Mononuclear cell (primary cell): ENCODE measurements around the gene MAP3K8. TPM values are rescaled to one million over a fixed set of nuclear protein-coding genes. Genes with fewer than 3 reads are reported as not detected.
"Not testable (repeated sequence)": the region's sequence is repeated elsewhere in the genome, so short reads cannot be mapped to it uniquely, and the experiment has no call there.

ENCODE experiments used
- H3K27me3 ChIP-seq: 2 replicates; pipeline ENCODE4 v1.6.0; 2011; ENCODE audit warnings: low read length, control low read depth; ENCODE audit not compliant: insufficient read depth
- H3K4me1 ChIP-seq: 2 replicates; pipeline ENCODE4 v1.5.1; 2011; ENCODE audit warnings: mild to moderate bottlenecking, low read length, control low read depth; ENCODE audit not compliant: insufficient read depth
- H3K4me3 ChIP-seq: 2 replicates; pipeline ENCODE4 v1.5.1; 2011; ENCODE audit warnings: mild to moderate bottlenecking, low read length, moderate library complexity
- H3K9me3 ChIP-seq: 2 replicates; pipeline ENCODE4 v1.5.1; 2011; ENCODE audit warnings: low read depth, mild to moderate bottlenecking, control low read depth, low read length
- total RNA-seq: library from RNA; depleted of rRNA; stranded (reverse); fragments of >200 nt; gene quantifications from one replicate; pipeline ENCODE4 v1.2.3, GENCODE V29; 2012

MAP3K8 gene
- total RNA-seq, 1 donor = 88.9 TPM

DNA sequence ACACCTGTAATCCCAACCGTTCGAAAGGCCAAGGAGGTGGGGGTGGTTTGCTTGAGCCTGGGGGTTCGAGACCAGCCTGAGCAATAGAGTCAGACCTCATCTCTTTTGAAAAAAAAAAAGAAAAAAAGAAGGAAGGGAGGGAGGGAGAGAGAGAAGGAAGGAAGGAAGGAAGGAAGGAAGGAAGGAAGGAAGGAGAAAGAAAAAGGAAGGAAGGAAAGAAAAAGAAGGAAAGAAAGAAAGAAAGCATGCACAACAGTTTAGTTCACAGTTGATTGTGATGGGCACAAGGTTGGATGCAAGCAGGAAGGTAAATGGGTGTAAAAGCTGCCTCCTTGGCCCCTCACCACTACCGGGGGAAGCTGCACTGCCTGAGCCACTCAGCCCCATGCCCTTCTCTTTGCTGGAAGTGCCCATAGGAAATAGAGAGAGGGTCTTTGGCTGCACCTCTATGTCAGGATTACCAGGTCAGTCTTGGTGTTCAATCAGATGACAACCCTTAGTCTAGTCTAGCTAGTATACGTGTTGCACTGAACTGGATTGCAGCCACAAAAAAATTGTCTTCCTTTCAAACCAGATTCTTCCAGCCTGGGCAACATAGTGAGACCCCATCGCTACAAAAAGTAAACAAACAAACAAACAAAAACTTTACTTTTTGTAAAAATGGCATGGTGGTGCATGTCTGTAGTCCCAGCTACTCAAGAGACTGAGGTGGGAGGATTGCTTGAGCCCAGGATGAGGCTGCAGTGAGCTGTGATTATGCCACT is 20.0 kb downstream of the MAP3K8 start:
- H3K4me1 ChIP-seq = peaks cover 48% of the 10 kb centered on the region
- no peaks in the 10 kb centered on the region for H3K27me3 ChIP-seq
- no peaks in the 10 kb centered on the region for H3K9me3 ChIP-seq
- H3K4me3 ChIP-seq = no peak overlapping the region

- peaks cover 58% of the 10 kb centered on the region for H3K4me1 ChIP-seq
- H3K27me3 ChIP-seq = no peaks in the 10 kb centered on the region
- no peak overlapping the region for H3K4me3 ChIP-seq
- no peaks in the 10 kb centered on the region for H3K9me3 ChIP-seq
These were observed 20.9 kb downstream of the MAP3K8 start for GRCh38 chr10:30454744-30455510.

- Histone ChIP-seq H3K9me3 (no peaks in the 10 kb centered on the region), H3K27me3 (no peaks in the 10 kb centered on the region), H3K4me1 (peaks cover 61% of the 10 kb centered on the region), H3K4me3 (no peak overlapping the region)
These were observed 21.8 kb downstream of the MAP3K8 start for GRCh38 chr10:30455816-30456215.

GRCh38 chr10:30456266-30456665 is 22.3 kb downstream of the MAP3K8 start:
- peaks cover 61% of the 10 kb centered on the region for H3K4me1 ChIP-seq
- no peak overlapping the region for H3K4me3 ChIP-seq

GRCh38 chr10:30459283-30459682 is 25.3 kb downstream of the MAP3K8 start:
- no peak overlapping the region for H3K4me3 ChIP-seq
- H3K4me1 ChIP-seq = peaks cover 52% of the 10 kb centered on the region
- no peaks in the 10 kb centered on the region for H3K27me3 ChIP-seq
- no peaks in the 10 kb centered on the region for H3K9me3 ChIP-seq

More at GRCh38 chr10:30456266-30456665, 22.3 kb downstream of the MAP3K8 start:
- no peaks in the 10 kb centered on the region for H3K27me3 ChIP-seq
- H3K9me3 ChIP-seq = no peaks in the 10 kb centered on the region

- Histone ChIP-seq H3K27me3 (no peaks in the 10 kb centered on the region), H3K4me1 (peaks cover 48% of the 10 kb centered on the region), H3K4me3 (no peak overlapping the region), H3K9me3 (no peaks in the 10 kb centered on the region)
These were observed 26.1 kb downstream of the MAP3K8 start for GRCh38 chr10:30460121-30460520.

DNA sequence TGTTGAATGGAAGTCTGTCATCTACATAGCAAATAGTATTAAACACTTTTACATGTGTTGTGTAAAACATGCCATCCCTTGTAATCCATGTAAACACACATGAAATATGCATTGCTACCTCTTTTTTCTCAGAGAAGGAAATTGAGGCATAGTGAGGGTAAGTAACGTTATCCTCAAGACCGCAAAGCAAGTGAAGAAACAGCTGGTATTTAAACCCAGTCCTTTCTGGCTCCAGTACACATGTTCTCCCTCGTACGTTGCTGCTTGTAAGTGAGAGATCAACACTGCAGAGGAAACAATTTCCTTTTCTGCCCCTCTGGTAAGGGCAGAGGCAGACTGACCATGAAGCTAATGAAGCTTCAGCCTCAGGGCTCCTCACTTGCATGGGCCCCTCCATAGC is 28.5 kb downstream of the MAP3K8 start:
- H3K27me3 ChIP-seq = no peaks in the 10 kb centered on the region
- no peak overlapping the region for H3K4me3 ChIP-seq
- H3K9me3 ChIP-seq = no peaks in the 10 kb centered on the region
- H3K4me1 ChIP-seq = peaks cover 32% of the 10 kb centered on the region

- no peaks in the 10 kb centered on the region for H3K27me3 ChIP-seq
- H3K4me1 ChIP-seq = peaks cover 32% of the 10 kb centered on the region
- no peaks in the 10 kb centered on the region for H3K9me3 ChIP-seq
- no peak overlapping the region for H3K4me3 ChIP-seq
These were observed 30.0 kb downstream of the MAP3K8 start for GRCh38 chr10:30463944-30464451.

GRCh38 chr10:30464675-30465074 is 30.7 kb downstream of the MAP3K8 start:
- Histone ChIP-seq H3K4me1 (peaks cover 25% of the 10 kb centered on the region), H3K27me3 (no peaks in the 10 kb centered on the region)

DNA sequence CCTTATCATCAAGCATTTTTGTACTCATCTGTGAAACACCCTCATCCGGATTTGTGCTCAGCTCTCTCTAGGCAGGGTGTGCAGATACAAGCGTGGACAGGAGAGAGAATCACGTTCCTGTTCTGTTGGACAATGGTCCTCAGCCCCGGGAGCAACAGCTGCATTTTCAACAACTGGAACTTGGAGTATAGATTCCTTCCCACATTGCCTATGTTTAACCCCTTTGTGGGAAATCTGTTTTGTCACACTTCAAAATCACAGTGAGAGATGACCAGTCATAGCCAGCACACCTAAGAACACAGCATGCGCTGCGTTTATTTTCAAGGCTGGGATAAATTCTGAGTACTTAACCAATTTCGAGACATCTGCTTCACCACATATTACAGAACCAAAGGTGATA is 32.5 kb downstream of the MAP3K8 start:
- Histone ChIP-seq H3K4me3 (no peak overlapping the region), H3K4me1 (peaks cover 19% of the 10 kb centered on the region), H3K27me3 (no peaks in the 10 kb centered on the region), H3K9me3 (no peaks in the 10 kb centered on the region)

More at GRCh38 chr10:30464675-30465074, 30.7 kb downstream of the MAP3K8 start:
- H3K4me3 ChIP-seq = no peak overlapping the region
- H3K9me3 ChIP-seq = no peaks in the 10 kb centered on the region

GRCh38 chr10:30467651-30468338 is 33.8 kb downstream of the MAP3K8 start:
- Histone ChIP-seq H3K4me3 (no peak overlapping the region), H3K27me3 (no peaks in the 10 kb centered on the region), H3K4me1 (peaks cover 19% of the 10 kb centered on the region), H3K9me3 (no peaks in the 10 kb centered on the region)

DNA sequence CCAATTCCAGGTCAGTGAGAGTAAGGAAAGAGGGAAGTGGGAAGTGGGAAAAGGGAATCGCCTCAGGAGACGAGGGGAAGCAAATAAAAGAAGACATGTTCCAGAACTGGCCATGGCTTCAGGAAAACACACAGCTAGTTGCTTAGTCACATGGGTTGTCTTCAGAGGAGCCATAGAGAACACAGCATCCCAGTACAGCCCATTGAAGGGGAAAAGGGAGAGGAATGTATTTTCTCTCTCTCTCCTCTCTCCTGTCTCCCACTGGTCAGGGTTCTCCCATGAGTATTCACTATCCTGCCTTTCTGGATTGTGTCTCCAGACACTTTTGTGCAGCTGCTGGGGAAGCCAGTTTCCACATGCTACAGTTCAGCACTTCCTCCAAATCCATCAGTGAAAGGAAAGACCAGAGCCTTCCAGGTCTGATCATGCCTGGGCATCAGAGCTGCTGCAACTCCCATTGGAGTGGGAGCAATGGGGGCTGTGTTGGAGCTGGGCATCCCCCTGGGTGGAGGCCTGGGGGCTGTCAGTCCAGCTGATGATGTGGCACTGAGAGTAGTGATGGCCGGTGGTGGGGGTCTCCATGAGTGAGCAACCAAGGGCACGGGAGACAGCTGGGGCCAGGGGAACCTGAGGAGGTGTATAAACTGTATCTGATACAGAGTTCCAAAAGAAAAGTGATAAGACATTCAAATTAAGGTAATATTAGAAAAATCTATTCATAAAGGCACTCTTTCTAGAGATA is 38.6 kb downstream of the MAP3K8 start:
- no peaks in the 10 kb centered on the region for H3K27me3 ChIP-seq
- H3K4me3 ChIP-seq = no peak overlapping the region
- H3K4me1 ChIP-seq = peaks cover 18% of the 10 kb centered on the region
- H3K9me3 ChIP-seq = no peaks in the 10 kb centered on the region

DNA sequence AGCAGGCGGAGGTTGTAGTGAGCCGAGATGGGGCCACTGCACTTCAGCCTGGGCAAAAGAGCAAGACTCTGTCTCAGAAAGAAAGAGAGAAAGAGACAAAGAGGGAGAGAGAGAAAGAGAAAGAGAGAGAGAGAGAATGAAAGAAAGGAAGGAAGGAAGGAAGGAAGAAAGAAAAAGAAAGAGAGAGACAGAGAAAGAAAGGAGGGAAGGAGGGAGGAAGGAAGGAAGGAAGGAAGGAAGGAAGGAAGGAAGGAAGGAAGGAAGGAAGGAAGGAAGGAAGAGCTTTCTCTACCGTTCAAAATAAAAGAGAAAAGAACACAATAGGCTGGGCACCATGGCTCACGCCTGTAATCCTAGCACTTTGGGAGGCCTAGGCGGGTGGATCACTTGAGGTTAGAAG is 41.5 kb downstream of the MAP3K8 start:
- H3K4me1 ChIP-seq, H3K27me3 ChIP-seq, H3K4me3 ChIP-seq, H3K9me3 ChIP-seq: not testable (repeated sequence)

DNA sequence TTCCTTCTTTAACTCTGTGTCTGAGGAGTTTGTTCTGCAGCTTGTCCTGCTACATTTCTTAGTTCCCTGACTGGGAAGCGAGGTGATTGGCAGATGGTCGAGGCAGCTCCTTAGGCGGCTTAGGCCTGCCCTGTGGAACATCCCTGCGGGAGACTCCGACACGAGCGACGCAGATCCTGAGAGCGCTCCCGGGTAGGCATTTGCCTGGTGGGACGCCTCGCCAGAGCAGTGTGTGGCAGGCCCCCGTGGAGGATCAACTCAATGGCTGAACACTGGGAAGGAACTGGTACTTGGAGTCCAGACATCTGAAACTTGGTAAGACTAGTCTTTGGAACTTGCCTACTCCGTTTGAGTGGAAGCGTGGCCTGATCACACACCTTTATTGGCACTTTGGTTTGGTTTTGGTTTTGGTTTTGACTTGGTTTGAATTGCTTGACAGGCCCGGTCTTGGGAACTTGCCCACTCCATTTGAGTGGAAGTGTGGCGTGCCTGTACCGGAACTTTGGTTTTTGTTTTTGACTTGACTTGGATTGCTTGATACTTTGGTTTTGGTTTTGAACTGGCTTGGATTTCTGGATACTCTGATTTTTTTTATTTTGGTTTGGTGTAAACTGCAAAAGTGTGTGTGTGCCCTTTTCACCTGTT is 42.6 kb downstream of the MAP3K8 start:
- H3K27me3 ChIP-seq = no peaks in the 10 kb centered on the region
- peaks cover 9% of the 10 kb centered on the region for H3K4me1 ChIP-seq
- H3K9me3 ChIP-seq = no peaks in the 10 kb centered on the region
- no peak overlapping the region for H3K4me3 ChIP-seq
